ENCODE data around the gene TMEM212. TPM values are rescaled to one million over a fixed set of nuclear protein-coding genes. Genes with fewer than 3 reads are reported as not detected.
A peak's percentile ranks its signal among the peaks of the same experiment; 100 is the strongest.

The TMEM212 gene
- total and polyA plus RNA-seq, 2 of the 13 experiments (the other 11 are each of a cell fraction or from before 2014, with no cell fraction given) = not detected

DNA sequence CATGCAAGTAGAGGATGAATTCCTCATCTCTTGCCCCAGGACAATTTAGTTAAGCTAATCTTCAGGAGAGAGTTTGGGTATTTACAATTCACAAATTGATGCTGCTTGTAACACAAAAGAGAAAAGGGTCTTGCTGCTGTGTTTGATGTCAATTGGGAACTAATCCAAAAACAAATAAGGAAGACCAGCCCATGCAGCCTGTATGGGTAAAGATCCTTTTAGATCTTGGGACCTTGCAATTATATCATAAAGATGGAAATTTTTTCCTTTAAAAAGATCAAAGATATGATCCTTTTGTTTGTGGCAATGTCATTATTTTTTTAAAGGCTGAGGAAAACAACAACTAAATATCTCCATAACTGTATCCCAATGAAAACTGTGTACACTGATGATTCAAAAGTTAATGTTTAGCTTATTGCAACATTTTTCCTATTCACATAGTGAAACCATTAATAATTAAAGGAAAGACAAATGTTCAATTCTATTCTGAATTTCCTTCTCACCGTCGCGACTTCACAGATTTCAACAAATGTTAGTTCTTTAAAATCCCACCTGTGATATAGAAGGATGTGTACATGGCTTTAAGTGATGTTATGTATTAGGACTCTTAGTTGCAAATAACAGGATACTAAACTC is 40.2 kb downstream of the TMEM212 start (continued):
- TF ChIP-seq, protein P1, sequence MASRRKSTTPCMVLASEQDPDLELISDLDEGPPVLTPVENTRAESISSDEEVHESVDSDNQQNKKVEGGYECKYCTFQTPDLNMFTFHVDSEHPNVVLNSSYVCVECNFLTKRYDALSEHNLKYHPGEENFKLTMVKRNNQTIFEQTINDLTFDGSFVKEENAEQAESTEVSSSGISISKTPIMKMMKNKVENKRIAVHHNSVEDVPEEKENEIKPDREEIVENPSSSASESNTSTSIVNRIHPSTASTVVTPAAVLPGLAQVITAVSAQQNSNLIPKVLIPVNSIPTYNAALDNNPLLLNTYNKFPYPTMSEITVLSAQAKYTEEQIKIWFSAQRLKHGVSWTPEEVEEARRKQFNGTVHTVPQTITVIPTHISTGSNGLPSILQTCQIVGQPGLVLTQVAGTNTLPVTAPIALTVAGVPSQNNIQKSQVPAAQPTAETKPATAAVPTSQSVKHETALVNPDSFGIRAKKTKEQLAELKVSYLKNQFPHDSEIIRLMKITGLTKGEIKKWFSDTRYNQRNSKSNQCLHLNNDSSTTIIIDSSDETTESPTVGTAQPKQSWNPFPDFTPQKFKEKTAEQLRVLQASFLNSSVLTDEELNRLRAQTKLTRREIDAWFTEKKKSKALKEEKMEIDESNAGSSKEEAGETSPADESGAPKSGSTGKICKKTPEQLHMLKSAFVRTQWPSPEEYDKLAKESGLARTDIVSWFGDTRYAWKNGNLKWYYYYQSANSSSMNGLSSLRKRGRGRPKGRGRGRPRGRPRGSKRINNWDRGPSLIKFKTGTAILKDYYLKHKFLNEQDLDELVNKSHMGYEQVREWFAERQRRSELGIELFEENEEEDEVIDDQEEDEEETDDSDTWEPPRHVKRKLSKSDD (CRISPR knock-in tag; IDR thresholded peaks at IDR 0.05; ENCODE audit: low read depth) = no peak
- no peak for TF ChIP-seq KDM3A (CRISPR knock-in tag; IDR thresholded peaks at IDR 0.05; ENCODE audit: low read depth)
- TF ChIP-seq, protein P2, sequence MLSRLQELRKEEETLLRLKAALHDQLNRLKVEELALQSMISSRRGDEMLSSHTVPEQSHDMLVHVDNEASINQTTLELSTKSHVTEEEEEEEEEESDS (CRISPR knock-in tag; IDR thresholded peaks at IDR 0.05; ENCODE audit: borderline replicate concordance) = no peak
- no peak for TF ChIP-seq NFE2L1 (CRISPR knock-in tag; IDR thresholded peaks at IDR 0.05; ENCODE audit: borderline replicate concordance)
- TF ChIP-seq GATAD2A (CRISPR knock-in tag; IDR thresholded peaks at IDR 0.05) = peak; percentile 94
- TF ChIP-seq ZNF253 (CRISPR knock-in tag; IDR thresholded peaks at IDR 0.05; ENCODE audit: borderline replicate concordance) = no peak
- TF ChIP-seq TBX2 (CRISPR knock-in tag; IDR thresholded peaks at IDR 0.05; ENCODE audit: borderline replicate concordance) = peak; percentile 62; the same call in 1 of the 2 replicates
- TF ChIP-seq, protein P3, sequence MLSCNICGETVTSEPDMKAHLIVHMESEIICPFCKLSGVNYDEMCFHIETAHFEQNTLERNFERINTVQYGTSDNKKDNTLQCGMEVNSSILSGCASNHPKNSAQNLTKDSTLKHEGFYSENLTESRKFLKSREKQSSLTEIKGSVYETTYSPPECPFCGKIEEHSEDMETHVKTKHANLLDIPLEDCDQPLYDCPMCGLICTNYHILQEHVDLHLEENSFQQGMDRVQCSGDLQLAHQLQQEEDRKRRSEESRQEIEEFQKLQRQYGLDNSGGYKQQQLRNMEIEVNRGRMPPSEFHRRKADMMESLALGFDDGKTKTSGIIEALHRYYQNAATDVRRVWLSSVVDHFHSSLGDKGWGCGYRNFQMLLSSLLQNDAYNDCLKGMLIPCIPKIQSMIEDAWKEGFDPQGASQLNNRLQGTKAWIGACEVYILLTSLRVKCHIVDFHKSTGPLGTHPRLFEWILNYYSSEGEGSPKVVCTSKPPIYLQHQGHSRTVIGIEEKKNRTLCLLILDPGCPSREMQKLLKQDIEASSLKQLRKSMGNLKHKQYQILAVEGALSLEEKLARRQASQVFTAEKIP (CRISPR knock-in tag; IDR thresholded peaks at IDR 0.05; ENCODE audit: borderline replicate concordance) = no peak
- TF ChIP-seq, protein P4, sequence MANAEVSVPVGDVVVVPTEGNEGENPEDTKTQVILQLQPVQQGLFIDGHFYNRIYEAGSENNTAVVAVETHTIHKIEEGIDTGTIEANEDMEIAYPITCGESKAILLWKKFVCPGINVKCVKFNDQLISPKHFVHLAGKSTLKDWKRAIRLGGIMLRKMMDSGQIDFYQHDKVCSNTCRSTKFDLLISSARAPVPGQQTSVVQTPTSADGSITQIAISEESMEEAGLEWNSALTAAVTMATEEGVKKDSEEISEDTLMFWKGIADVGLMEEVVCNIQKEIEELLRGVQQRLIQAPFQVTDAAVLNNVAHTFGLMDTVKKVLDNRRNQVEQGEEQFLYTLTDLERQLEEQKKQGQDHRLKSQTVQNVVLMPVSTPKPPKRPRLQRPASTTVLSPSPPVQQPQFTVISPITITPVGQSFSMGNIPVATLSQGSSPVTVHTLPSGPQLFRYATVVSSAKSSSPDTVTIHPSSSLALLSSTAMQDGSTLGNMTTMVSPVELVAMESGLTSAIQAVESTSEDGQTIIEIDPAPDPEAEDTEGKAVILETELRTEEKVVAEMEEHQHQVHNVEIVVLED (CRISPR knock-in tag; IDR thresholded peaks at IDR 0.05; ENCODE audit: borderline replicate concordance) = no peak
- no peak for TF ChIP-seq HNRNPL (IDR thresholded peaks at IDR 0.05; ENCODE audit: low read depth, low read length)
- TF ChIP-seq POLR2AphosphoS2 (IDR thresholded peaks at IDR 0.05; ENCODE audit: low read depth, low read length) = no peak
- TF ChIP-seq ZFP36L2 (CRISPR knock-in tag; IDR thresholded peaks at IDR 0.05) = no peak
- TF ChIP-seq, protein P5, sequence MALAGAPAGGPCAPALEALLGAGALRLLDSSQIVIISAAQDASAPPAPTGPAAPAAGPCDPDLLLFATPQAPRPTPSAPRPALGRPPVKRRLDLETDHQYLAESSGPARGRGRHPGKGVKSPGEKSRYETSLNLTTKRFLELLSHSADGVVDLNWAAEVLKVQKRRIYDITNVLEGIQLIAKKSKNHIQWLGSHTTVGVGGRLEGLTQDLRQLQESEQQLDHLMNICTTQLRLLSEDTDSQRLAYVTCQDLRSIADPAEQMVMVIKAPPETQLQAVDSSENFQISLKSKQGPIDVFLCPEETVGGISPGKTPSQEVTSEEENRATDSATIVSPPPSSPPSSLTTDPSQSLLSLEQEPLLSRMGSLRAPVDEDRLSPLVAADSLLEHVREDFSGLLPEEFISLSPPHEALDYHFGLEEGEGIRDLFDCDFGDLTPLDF (CRISPR knock-in tag; IDR thresholded peaks at IDR 0.05) = peak; percentile 47; the same call in 1 of the 2 replicates
- TF ChIP-seq MTA1 (CRISPR knock-in tag; IDR thresholded peaks at IDR 0.05; ENCODE audit: borderline replicate concordance) = no peak
- no peak for TF ChIP-seq U2AF2 (IDR thresholded peaks at IDR 0.05; ENCODE audit: low read depth, low read length)
- TF ChIP-seq, protein P6, sequence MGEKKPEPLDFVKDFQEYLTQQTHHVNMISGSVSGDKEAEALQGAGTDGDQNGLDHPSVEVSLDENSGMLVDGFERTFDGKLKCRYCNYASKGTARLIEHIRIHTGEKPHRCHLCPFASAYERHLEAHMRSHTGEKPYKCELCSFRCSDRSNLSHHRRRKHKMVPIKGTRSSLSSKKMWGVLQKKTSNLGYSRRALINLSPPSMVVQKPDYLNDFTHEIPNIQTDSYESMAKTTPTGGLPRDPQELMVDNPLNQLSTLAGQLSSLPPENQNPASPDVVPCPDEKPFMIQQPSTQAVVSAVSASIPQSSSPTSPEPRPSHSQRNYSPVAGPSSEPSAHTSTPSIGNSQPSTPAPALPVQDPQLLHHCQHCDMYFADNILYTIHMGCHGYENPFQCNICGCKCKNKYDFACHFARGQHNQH (CRISPR knock-in tag; IDR thresholded peaks at IDR 0.05) = no peak
- no peak for TF ChIP-seq NR2F1 (CRISPR knock-in tag; IDR thresholded peaks at IDR 0.05)
- TF ChIP-seq ZBTB7A (CRISPR knock-in tag; IDR thresholded peaks at IDR 0.05) = 0 out of 2 replicates have a peak, but pooled peaks have one; percentile 52
- no peak for TF ChIP-seq JUND (CRISPR knock-in tag; IDR thresholded peaks at IDR 0.05)
- peak; percentile 96 for TF ChIP-seq NFIC (IDR thresholded peaks at IDR 0.05; ENCODE audit: low read length)
- TF ChIP-seq ZNF143 (CRISPR knock-in tag; IDR thresholded peaks at IDR 0.05) = no peak; the same call in 1 of the 2 replicates
- TF ChIP-seq CEBPG (CRISPR knock-in tag; IDR thresholded peaks at IDR 0.05) = peak; percentile 85

Measured in HepG2 (cell line).